Upper lobe of right lung (tissue), 1 donor: Measurements from ENCODE around the gene SSC5D. TPM values are rescaled to one million over a fixed set of nuclear protein-coding genes. Genes with fewer than 3 reads are reported as not detected.

ENCODE experiments used
- ATAC-seq: fragments of 200-7000 bp; cut with Tn5 transposase; one replicate; pipeline ENCODE4 v1.9.1; 2020; ENCODE audit warnings: mild to moderate bottlenecking, moderate library complexity
- DNase-seq: peaks from one replicate; pipeline ENCODE4 v3.0.0-alpha.2; 2020
- H3K27ac ChIP-seq: fragments of 200-600 bp; one replicate; pipeline ENCODE4 v1.8.0; 2022
- H3K27me3 ChIP-seq: fragments of 200-600 bp; one replicate; pipeline ENCODE4 v1.8.0; 2022; ENCODE audit warnings: mild to moderate bottlenecking
- H3K36me3 ChIP-seq: fragments of 200-600 bp; one replicate; pipeline ENCODE4 v1.8.0; 2022
- H3K4me1 ChIP-seq: fragments of 200-600 bp; one replicate; pipeline ENCODE4 v1.8.0; 2022
- H3K4me3 ChIP-seq: fragments of 200-600 bp; one replicate; pipeline ENCODE4 v1.8.0; 2022; ENCODE audit warnings: mild to moderate bottlenecking
- H3K9me3 ChIP-seq: fragments of 200-600 bp; one replicate; pipeline ENCODE4 v1.8.0; 2022
- intact Hi-C: fragments of 100-400 bp; cut with DNase I; formaldehyde crosslinking; loops from one replicate; pipeline ENCODE4 v1.11.0; 2022
- total RNA-seq: library from RNA; stranded (reverse); fragmentation: NEBNext Ultra II Directional; extraction: Animal tissue kit (Norgen Biotek cat#: 25700); gene quantifications from one replicate; pipeline ENCODE4 v1.2.1, GENCODE V29; 2021
- TF ChIP-seq, protein P1 (sequence below): fragments of 200-600 bp; IDR thresholded peaks from one replicate; pipeline ENCODE4 v1.8.0; 2022; ENCODE audit warnings: antibody characterized with exemption
- donor health status: DM: no; HTN: yes; CAD: no; lungs with severe emphysema.

The SSC5D gene
- total RNA-seq, 1 donor from 2014 or later = 6.0 TPM

GRCh38 chr19:55552206-55552605 is 64.0 kb downstream of the SSC5D start:
- intact Hi-C loops = no loop called here
- TF ChIP-seq, protein P1, sequence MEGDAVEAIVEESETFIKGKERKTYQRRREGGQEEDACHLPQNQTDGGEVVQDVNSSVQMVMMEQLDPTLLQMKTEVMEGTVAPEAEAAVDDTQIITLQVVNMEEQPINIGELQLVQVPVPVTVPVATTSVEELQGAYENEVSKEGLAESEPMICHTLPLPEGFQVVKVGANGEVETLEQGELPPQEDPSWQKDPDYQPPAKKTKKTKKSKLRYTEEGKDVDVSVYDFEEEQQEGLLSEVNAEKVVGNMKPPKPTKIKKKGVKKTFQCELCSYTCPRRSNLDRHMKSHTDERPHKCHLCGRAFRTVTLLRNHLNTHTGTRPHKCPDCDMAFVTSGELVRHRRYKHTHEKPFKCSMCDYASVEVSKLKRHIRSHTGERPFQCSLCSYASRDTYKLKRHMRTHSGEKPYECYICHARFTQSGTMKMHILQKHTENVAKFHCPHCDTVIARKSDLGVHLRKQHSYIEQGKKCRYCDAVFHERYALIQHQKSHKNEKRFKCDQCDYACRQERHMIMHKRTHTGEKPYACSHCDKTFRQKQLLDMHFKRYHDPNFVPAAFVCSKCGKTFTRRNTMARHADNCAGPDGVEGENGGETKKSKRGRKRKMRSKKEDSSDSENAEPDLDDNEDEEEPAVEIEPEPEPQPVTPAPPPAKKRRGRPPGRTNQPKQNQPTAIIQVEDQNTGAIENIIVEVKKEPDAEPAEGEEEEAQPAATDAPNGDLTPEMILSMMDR = no peak
- no peak overlapping the region for H3K27ac ChIP-seq
- no peaks in the 10 kb centered on the region for H3K4me1 ChIP-seq
- DNase-seq (no peak), ATAC-seq (no peak)
- H3K4me3 ChIP-seq = no peak overlapping the region
- no peaks in the 10 kb centered on the region for H3K9me3 ChIP-seq
- no peaks in the 10 kb centered on the region for H3K27me3 ChIP-seq
- H3K36me3 ChIP-seq = no peaks in the 10 kb centered on the region

GRCh38 chr19:55552620-55553019 is 64.4 kb downstream of the SSC5D start:
- intact Hi-C loops = no loop called here
- DNase-seq (no peak), ATAC-seq (no peak)
- H3K36me3 ChIP-seq = no peaks in the 10 kb centered on the region
- no peaks in the 10 kb centered on the region for H3K9me3 ChIP-seq
- no peak overlapping the region for H3K27ac ChIP-seq
- H3K4me1 ChIP-seq = no peaks in the 10 kb centered on the region
- no peaks in the 10 kb centered on the region for H3K27me3 ChIP-seq
- no peak overlapping the region for H3K4me3 ChIP-seq
- TF ChIP-seq, protein P1 = no peak

GRCh38 chr19:55553217-55554182 is 65.3 kb downstream of the SSC5D start:
- TF ChIP-seq, protein P1 = no peak
- ATAC-seq = no peak
- intact Hi-C loops = no loop called here
- DNase-seq = no peak
- Histone ChIP-seq H3K27ac (no peak overlapping the region), H3K4me1 (no peaks in the 10 kb centered on the region), H3K36me3 (no peaks in the 10 kb centered on the region), H3K9me3 (no peaks in the 10 kb centered on the region), H3K27me3 (no peaks in the 10 kb centered on the region), H3K4me3 (no peak overlapping the region)

GRCh38 chr19:55554302-55554701 is 66.1 kb downstream of the SSC5D start:
- ATAC-seq = no peak
- no peak overlapping the region for H3K27ac ChIP-seq
- intact Hi-C loops = no loop called here
- no peaks in the 10 kb centered on the region for H3K27me3 ChIP-seq
- no peaks in the 10 kb centered on the region for H3K4me1 ChIP-seq
- no peaks in the 10 kb centered on the region for H3K36me3 ChIP-seq
- H3K9me3 ChIP-seq = no peaks in the 10 kb centered on the region
- H3K4me3 ChIP-seq = no peak overlapping the region
- TF ChIP-seq, protein P1 = no peak
- no peak for DNase-seq

DNA sequence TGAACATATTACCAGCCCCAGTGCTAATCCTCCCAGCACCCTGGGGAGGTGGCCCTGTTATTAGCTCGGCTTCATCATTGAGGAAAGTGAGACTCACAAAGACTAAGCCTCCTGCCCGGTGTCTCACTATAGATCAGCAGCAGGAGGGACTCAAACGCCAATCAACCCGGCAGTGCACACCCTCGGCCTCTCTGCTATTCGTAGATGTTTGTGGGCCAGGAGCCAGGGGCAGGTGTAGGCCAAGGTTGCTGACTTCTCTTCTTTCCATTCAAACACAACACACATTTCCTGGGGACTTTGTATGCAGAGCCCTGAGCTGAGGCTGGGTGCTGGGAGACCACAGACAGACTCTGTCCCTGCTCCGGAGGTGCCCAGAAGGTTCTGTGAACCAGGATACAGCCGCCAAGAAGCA is 66.5 kb downstream of the SSC5D start:
- H3K4me3 ChIP-seq = no peak overlapping the region
- TF ChIP-seq, protein P1 = no peak
- H3K36me3 ChIP-seq = no peaks in the 10 kb centered on the region
- ATAC-seq (no peak), DNase-seq (no peak)
- H3K4me1 ChIP-seq = no peaks in the 10 kb centered on the region
- H3K9me3 ChIP-seq = no peaks in the 10 kb centered on the region
- H3K27ac ChIP-seq = no peak overlapping the region
- intact Hi-C loops = no loop called here
- no peaks in the 10 kb centered on the region for H3K27me3 ChIP-seq
